Neural cell (in vitro differentiated cells): ENCODE data around the gene GABBR2. TPM values are rescaled to one million over a fixed set of nuclear protein-coding genes. Genes with fewer than 3 reads are reported as not detected.

Experiments used
- H2AFZ ChIP-seq: fragments of 200-600, 300-800 bp; sonication (generic), shearing (Covaris generic); 2 replicates; pipeline ENCODE4 v1.6.0; 2014; ENCODE audit warnings: low read depth, mild to moderate bottlenecking, antibody characterized with exemption, low read length, moderate library complexity
- H3F3A ChIP-seq: fragments of 200-600 bp; shearing (Covaris generic); 2 replicates; pipeline ENCODE4 v1.6.1; 2016; ENCODE audit warnings: mild to moderate bottlenecking, moderate library complexity, mixed read lengths, antibody characterized with exemption, low read length; ENCODE audit not compliant: insufficient read depth, poor library complexity, severe bottlenecking
- H3K27ac ChIP-seq: fragments of 200-600, 300-800 bp; sonication (generic), shearing (Covaris generic); 2 replicates; pipeline ENCODE4 v1.5.1; 2014; ENCODE audit warnings: mild to moderate bottlenecking, low read length, moderate library complexity
- H3K27me3 ChIP-seq: fragments of 300-800, 200-600 bp; sonication (generic), shearing (Covaris generic); 2 replicates; pipeline ENCODE4 v1.6.0; 2014; ENCODE audit warnings: mild to moderate bottlenecking, low read depth, low read length, moderate library complexity; ENCODE audit not compliant: insufficient read depth
- H3K36me3 ChIP-seq: fragments of 300-800, 200-600 bp; sonication (generic), shearing (Covaris generic); 2 replicates; pipeline ENCODE4 v1.5.1; 2014; ENCODE audit warnings: mild to moderate bottlenecking, antibody characterized with exemption, low read length, moderate library complexity; ENCODE audit not compliant: insufficient read depth
- H3K4me2 ChIP-seq: fragments of 300-800, 200-600 bp; sonication (generic), shearing (Covaris generic); 2 replicates; pipeline ENCODE4 v1.6.0; 2014; ENCODE audit warnings: mild to moderate bottlenecking, low read length
- H3K4me3 ChIP-seq: fragments of 300-800, 200-600 bp; sonication (generic), shearing (Covaris generic); 2 replicates; pipeline ENCODE4 v1.5.1; 2014; ENCODE audit warnings: mild to moderate bottlenecking, low read length, moderate library complexity
- H3K79me2 ChIP-seq: fragments of 200-600 bp; shearing (Covaris generic); replicated peaks from 2 replicates; pipeline ENCODE4 v1.6.0; 2014; ENCODE audit warnings: mild to moderate bottlenecking, low read length, moderate library complexity; ENCODE audit not compliant: insufficient read depth
- H3K9ac ChIP-seq: fragments of 300-800, 200-600 bp; sonication (generic), shearing (Covaris generic); 2 replicates; pipeline ENCODE4 v1.6.1; 2016; ENCODE audit warnings: mild to moderate bottlenecking, low read length, mixed read lengths
- H3K9me2 ChIP-seq: fragments of 200-600 bp; shearing (Covaris generic); 2 replicates; pipeline ENCODE4 v1.6.1; 2016; ENCODE audit warnings: mild to moderate bottlenecking, low read length, mixed read lengths; ENCODE audit not compliant: insufficient read depth
- H3K9me3 ChIP-seq: fragments of 200-600, 300-800 bp; sonication (generic), shearing (Covaris generic); 2 replicates; pipeline ENCODE4 v1.6.1; 2016; ENCODE audit warnings: mild to moderate bottlenecking, mixed run types, low read length, moderate library complexity, mixed read lengths
- H4K20me1 ChIP-seq: fragments of 200-600 bp; shearing (Covaris generic); 2 replicates; pipeline ENCODE4 v1.6.1; 2016; ENCODE audit warnings: mild to moderate bottlenecking, mixed run types; ENCODE audit not compliant: insufficient read depth
- EZH2 ChIP-seq: fragments of 200-600, 300-800 bp; shearing (Covaris generic), sonication (generic); IDR thresholded peaks from 2 replicates; pipeline ENCODE4 v1.6.1; 2014; ENCODE audit warnings: antibody characterized with exemption, low read length, borderline replicate concordance, mild to moderate bottlenecking; ENCODE audit not compliant: insufficient read depth, poor library complexity, severe bottlenecking
- MXI1 ChIP-seq: fragments of 450-650 bp; conservative IDR thresholded peaks from 2 replicates; pipeline ENCODE4 v1.6.1; 2014; ENCODE audit warnings: antibody characterized with exemption, mild to moderate bottlenecking; ENCODE audit not compliant: poor library complexity, severe bottlenecking
- POLR2AphosphoS5 ChIP-seq: IDR thresholded peaks from 2 replicates; pipeline ENCODE4 v1.6.1; 2012
- RAD21 ChIP-seq: fragments of 450-650 bp; conservative IDR thresholded peaks from 2 replicates; pipeline ENCODE4 v1.6.1; 2014; ENCODE audit warnings: antibody characterized with exemption, mild to moderate bottlenecking, moderate library complexity
- REST ChIP-seq: IDR thresholded peaks from 2 replicates; pipeline ENCODE4 v1.6.1; 2012; ENCODE audit warnings: borderline replicate concordance
- SMC3 ChIP-seq: fragments of 450-650 bp; conservative IDR thresholded peaks from 2 replicates; pipeline ENCODE4 v1.6.1; 2014; ENCODE audit warnings: antibody characterized with exemption, mild to moderate bottlenecking, moderate library complexity; ENCODE audit not compliant: poor library complexity
- TAF1 ChIP-seq: IDR thresholded peaks from 2 replicates; pipeline ENCODE4 v1.6.1; 2012; ENCODE audit warnings: low read depth
- polyA plus RNA-seq: library from polyadenylated mRNA; depleted of rRNA; stranded (reverse); fragments of >200 nt; gene quantifications from 2 replicates; pipeline ENCODE4 v1.2.3, GENCODE V29; 2014
- TF ChIP-seq, protein P1 (sequence below): fragments of 450-650 bp; IDR thresholded peaks from 2 replicates; pipeline ENCODE4 v1.5.1; 2014; ENCODE audit warnings: antibody characterized with exemption, mild to moderate bottlenecking, moderate library complexity; ENCODE audit not compliant: poor library complexity, severe bottlenecking

The GABBR2 gene
- polyA plus RNA-seq, 1 donor from 2014 or later: 7.1 TPM

- Histone ChIP-seq H3K9me2 (no peaks in the 10 kb centered on the region), H3K27ac (no peak overlapping the region), H3K36me3 (no peaks in the 10 kb centered on the region), H4K20me1 (no peaks in the 10 kb centered on the region), H3K27me3 (no peaks in the 10 kb centered on the region), H3K4me3 (no peak overlapping the region), H2AFZ (no peak overlapping the region), H3K79me2 (no peaks in the 10 kb centered on the region), H3K9ac (no peak overlapping the region), H3F3A (no peaks in the 10 kb centered on the region), H3K4me2 (no peak overlapping the region), H3K9me3 (no peaks in the 10 kb centered on the region)
- TF ChIP-seq, protein P1, sequence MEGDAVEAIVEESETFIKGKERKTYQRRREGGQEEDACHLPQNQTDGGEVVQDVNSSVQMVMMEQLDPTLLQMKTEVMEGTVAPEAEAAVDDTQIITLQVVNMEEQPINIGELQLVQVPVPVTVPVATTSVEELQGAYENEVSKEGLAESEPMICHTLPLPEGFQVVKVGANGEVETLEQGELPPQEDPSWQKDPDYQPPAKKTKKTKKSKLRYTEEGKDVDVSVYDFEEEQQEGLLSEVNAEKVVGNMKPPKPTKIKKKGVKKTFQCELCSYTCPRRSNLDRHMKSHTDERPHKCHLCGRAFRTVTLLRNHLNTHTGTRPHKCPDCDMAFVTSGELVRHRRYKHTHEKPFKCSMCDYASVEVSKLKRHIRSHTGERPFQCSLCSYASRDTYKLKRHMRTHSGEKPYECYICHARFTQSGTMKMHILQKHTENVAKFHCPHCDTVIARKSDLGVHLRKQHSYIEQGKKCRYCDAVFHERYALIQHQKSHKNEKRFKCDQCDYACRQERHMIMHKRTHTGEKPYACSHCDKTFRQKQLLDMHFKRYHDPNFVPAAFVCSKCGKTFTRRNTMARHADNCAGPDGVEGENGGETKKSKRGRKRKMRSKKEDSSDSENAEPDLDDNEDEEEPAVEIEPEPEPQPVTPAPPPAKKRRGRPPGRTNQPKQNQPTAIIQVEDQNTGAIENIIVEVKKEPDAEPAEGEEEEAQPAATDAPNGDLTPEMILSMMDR: no peak
- TF ChIP-seq TAF1 (no peak), SMC3 (no peak), RAD21 (no peak), MXI1 (no peak), EZH2 (no peak), POLR2AphosphoS5 (no peak)
These were observed 124.7 kb downstream of the GABBR2 start for GRCh38 chr9:98584059-98584458.

DNA sequence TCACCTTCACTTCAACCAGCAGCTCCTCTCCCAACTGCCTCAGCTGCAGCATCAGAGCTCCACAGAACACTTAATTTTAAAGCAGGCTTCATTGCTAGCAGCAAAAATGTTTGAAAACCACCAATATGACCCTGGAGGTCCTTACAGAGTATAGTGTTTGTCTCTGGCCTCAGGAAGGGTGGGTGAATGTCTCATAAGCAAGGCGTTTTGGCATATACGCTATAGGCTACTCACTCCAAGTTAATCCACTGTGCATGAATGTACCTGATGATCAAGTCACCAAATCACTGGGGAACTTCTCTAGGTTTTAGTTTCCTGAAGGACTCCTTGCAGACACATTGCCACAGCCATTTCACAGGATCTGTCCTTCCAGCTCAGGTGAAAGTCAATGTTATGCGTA, 125.3 kb downstream of the GABBR2 start:
- Histone ChIP-seq H3K9me2 (no peaks in the 10 kb centered on the region), H3F3A (no peaks in the 10 kb centered on the region), H3K9ac (no peak overlapping the region), H3K4me2 (no peak overlapping the region), H4K20me1 (no peaks in the 10 kb centered on the region), H3K4me3 (no peak overlapping the region), H2AFZ (no peak overlapping the region), H3K79me2 (no peaks in the 10 kb centered on the region), H3K36me3 (no peaks in the 10 kb centered on the region), H3K27me3 (no peaks in the 10 kb centered on the region), H3K9me3 (no peaks in the 10 kb centered on the region), H3K27ac (no peak overlapping the region)
- TF ChIP-seq, protein P1: no peak
- TF ChIP-seq REST (no peak), MXI1 (no peak), EZH2 (no peak), RAD21 (no peak)
